Neuronal stem cell (in vitro differentiated cells): ENCODE data around the gene PHEX.

ENCODE experiments used
- DNase-seq: peaks from one replicate; pipeline ENCODE4 v3.0.0-alpha.2; 2013; ENCODE audit warnings: low spot score
- H2AFZ ChIP-seq: one replicate; pipeline ENCODE4 v1.6.1; 2013; ENCODE audit warnings: mild to moderate bottlenecking, low read length, inconsistent platforms
- H2AK5ac ChIP-seq: 2 replicates; pipeline ENCODE4 v1.6.1; 2013; ENCODE audit warnings: low read depth, mild to moderate bottlenecking, inconsistent platforms, low read length, moderate library complexity, mixed read lengths
- H2BK120ac ChIP-seq: 2 replicates; pipeline ENCODE4 v1.6.1; 2013; ENCODE audit warnings: low read depth, mild to moderate bottlenecking, inconsistent platforms, low read length, moderate library complexity, mixed read lengths
- H2BK12ac ChIP-seq: one replicate; pipeline ENCODE4 v1.6.1; 2013; ENCODE audit warnings: low read length, inconsistent platforms
- H2BK15ac ChIP-seq: 2 replicates; pipeline ENCODE4 v1.6.1; 2013; ENCODE audit warnings: mild to moderate bottlenecking, low read length, inconsistent platforms, mixed read lengths
- H2BK5ac ChIP-seq: one replicate; pipeline ENCODE4 v1.6.1; 2013; ENCODE audit warnings: inconsistent platforms, mild to moderate bottlenecking, low read length, moderate library complexity
- H3K14ac ChIP-seq: one replicate; pipeline ENCODE4 v1.6.1; 2013; ENCODE audit warnings: low read length, inconsistent platforms
- H3K18ac ChIP-seq: 2 replicates; pipeline ENCODE4 v1.6.1; 2013; ENCODE audit warnings: low read length, inconsistent platforms
- H3K23ac ChIP-seq: 2 replicates; pipeline ENCODE4 v1.6.1; 2013; ENCODE audit warnings: low read depth, mild to moderate bottlenecking, mixed read lengths, low read length, inconsistent platforms; ENCODE audit not compliant: poor library complexity
- H3K27ac ChIP-seq: replicated peaks from 3 replicates; pipeline ENCODE4 v1.5.1; 2013; ENCODE audit warnings: low read length, inconsistent platforms
- H3K27me3 ChIP-seq, 3 experiments: 2 replicates each; pipeline ENCODE4 v1.6.1; 2013; ENCODE audit warnings: low read length in 3 of 3, mild to moderate bottlenecking in 2 of 3, inconsistent platforms in 1 of 3, low read depth in 1 of 3, mixed read lengths in 1 of 3, moderate library complexity in 1 of 3; ENCODE audit not compliant: control insufficient read depth in 3 of 3, insufficient read depth in 3 of 3
- H3K36me3 ChIP-seq, 2 donors: replicated peaks in 1 of 2; 2 replicates each; pipeline ENCODE4 v1.6.1; 2013; ENCODE audit warnings: low read length in 2 of 2; ENCODE audit not compliant: control insufficient read depth in 2 of 2, insufficient read depth in 2 of 2
- H3K4ac ChIP-seq: 2 replicates; pipeline ENCODE4 v1.6.1; 2013; ENCODE audit warnings: inconsistent platforms, mild to moderate bottlenecking, low read length, moderate library complexity
- H3K4me1 ChIP-seq, 2 donors: 1 replicate in 1 of 2; 2 replicates in 1 of 2; pipeline ENCODE4 v1.6.1; 2013; ENCODE audit warnings: low read length in 2 of 2, low read depth in 1 of 2; ENCODE audit not compliant: control insufficient read depth in 2 of 2, insufficient read depth in 1 of 2
- H3K4me2 ChIP-seq: one replicate; pipeline ENCODE4 v1.6.1; 2013; ENCODE audit warnings: mild to moderate bottlenecking, low read length, inconsistent platforms; ENCODE audit not compliant: insufficient read depth, poor library complexity, severe bottlenecking
- H3K4me3 ChIP-seq, 2 donors: 2 replicates each; pipeline ENCODE4 v1.5.1; 2013; ENCODE audit warnings: low read length in 2 of 2, mild to moderate bottlenecking in 2 of 2, inconsistent platforms in 1 of 2, moderate library complexity in 1 of 2
- H3K79me1 ChIP-seq: one replicate; pipeline ENCODE4 v1.6.1; 2013; ENCODE audit warnings: low read depth, mild to moderate bottlenecking, inconsistent platforms, low read length, moderate library complexity
- H3K9ac ChIP-seq: one replicate; pipeline ENCODE4 v1.6.1; 2013; ENCODE audit warnings: mild to moderate bottlenecking, low read depth, low read length, inconsistent platforms; ENCODE audit not compliant: poor library complexity
- H3K9me3 ChIP-seq, 2 donors: replicated peaks in 1 of 2; 2 replicates each; pipeline versions ENCODE3 to v1.6.1; 2013; ENCODE audit warnings: low read length in 2 of 2, mild to moderate bottlenecking in 2 of 2, inconsistent platforms in 1 of 2, low read depth in 1 of 2, mixed read lengths in 1 of 2, moderate library complexity in 1 of 2; ENCODE audit not compliant: control insufficient read depth in 2 of 2, insufficient read depth in 1 of 2
- H4K8ac ChIP-seq: one replicate; pipeline ENCODE4 v1.6.1; 2013; ENCODE audit warnings: low read depth, mild to moderate bottlenecking, inconsistent platforms, low read length, moderate library complexity
- H4K91ac ChIP-seq: one replicate; pipeline ENCODE4 v1.6.1; 2013; ENCODE audit warnings: low read length, low read depth, mild to moderate bottlenecking, inconsistent platforms; ENCODE audit not compliant: poor library complexity
- WGBS, 2 donors: extraction: QIAGEN DNeasy Blood & Tissue Kit; methylation state at CpG; one replicate each; pipeline ENCODE4 v1.1.7; 2013; ENCODE audit warnings: missing lambda C conversion rate in 2 of 2, mixed read lengths in 1 of 2; ENCODE audit not compliant: insufficient read length in 2 of 2, insufficient replicate concordance in 1 of 2; ENCODE audit errors: extremely low coverage in 2 of 2; 5-methylcytosine and 5-hydroxymethylcytosine counted together

Gene PHEX

GRCh38 chrX:21990832-21991231 is 41.3 kb upstream of the PHEX start:
- DNase-seq: no peak

GRCh38 chrX:21991504-21991903 is 40.6 kb upstream of the PHEX start:
- peaks cover 0 to 2% of the 10 kb centered on the region in 2 donors for H3K4me1 ChIP-seq
- no peak overlapping the region for H4K91ac ChIP-seq
- H2BK15ac ChIP-seq: no peak overlapping the region
- no peak overlapping the region for H3K4me2 ChIP-seq
- no peaks in the 10 kb centered on the region for H3K27me3 ChIP-seq
- no peak overlapping the region for H2BK5ac ChIP-seq
- peaks cover 0 to 80% of the 10 kb centered on the region in 2 donors for H3K36me3 ChIP-seq
- no peak for DNase-seq
- no peak overlapping the region for H3K27ac ChIP-seq
- no peak overlapping the region for H2BK12ac ChIP-seq
- no CpG with 5 or more reads among the region's 3 CpGs for WGBS, 2 donors
- H4K8ac ChIP-seq: no peak overlapping the region
- no peak overlapping the region for H3K4ac ChIP-seq
- no peak overlapping the region for H3K14ac ChIP-seq
- no peak overlapping the region for H3K4me3 ChIP-seq
- H2BK120ac ChIP-seq: no peak overlapping the region
- no peak overlapping the region for H3K18ac ChIP-seq
- no peak overlapping the region for H3K9ac ChIP-seq
- H3K79me1 ChIP-seq: no peaks in the 10 kb centered on the region
- H3K9me3 ChIP-seq: no peaks in the 10 kb centered on the region
- no peak overlapping the region for H2AFZ ChIP-seq
- H2AK5ac ChIP-seq: no peak overlapping the region
- no peak overlapping the region for H3K23ac ChIP-seq

More at GRCh38 chrX:21990832-21991231, 41.3 kb upstream of the PHEX start:
- no peaks in the 10 kb centered on the region for H3K9me3 ChIP-seq
- no peak overlapping the region for H3K4me2 ChIP-seq
- no peak overlapping the region for H3K23ac ChIP-seq
- no peaks in the 10 kb centered on the region for H3K27me3 ChIP-seq
- no peak overlapping the region for H2AFZ ChIP-seq
- H2BK15ac ChIP-seq: no peak overlapping the region
- H3K4me3 ChIP-seq: no peak overlapping the region
- WGBS, 2 donors: no CpG with 5 or more reads among the region's 8 CpGs
- H3K18ac ChIP-seq: no peak overlapping the region
- no peak overlapping the region for H2AK5ac ChIP-seq
- H4K91ac ChIP-seq: no peak overlapping the region
- H3K9ac ChIP-seq: no peak overlapping the region
- no peak overlapping the region for H2BK120ac ChIP-seq
- peaks cover 0 to 85% of the 10 kb centered on the region in 2 donors for H3K36me3 ChIP-seq
- no peak overlapping the region for H2BK5ac ChIP-seq
- H2BK12ac ChIP-seq: no peak overlapping the region
- H3K27ac ChIP-seq: no peak overlapping the region
- H3K79me1 ChIP-seq: no peaks in the 10 kb centered on the region
- H4K8ac ChIP-seq: no peak overlapping the region
- no peak overlapping the region for H3K14ac ChIP-seq
- H3K4me1 ChIP-seq: peaks cover 0 to 2% of the 10 kb centered on the region in 2 donors
- no peak overlapping the region for H3K4ac ChIP-seq

GRCh38 chrX:21993265-21993664 is 38.9 kb upstream of the PHEX start:
- no peak overlapping the region for H3K14ac ChIP-seq
- no peak overlapping the region for H4K91ac ChIP-seq
- H3K36me3 ChIP-seq: peaks cover 0 to 73% of the 10 kb centered on the region in 2 donors
- no peak overlapping the region for H3K27ac ChIP-seq
- H4K8ac ChIP-seq: no peak overlapping the region
- H3K4me2 ChIP-seq: no peak overlapping the region
- no peak overlapping the region for H2BK12ac ChIP-seq
- H2BK5ac ChIP-seq: no peak overlapping the region
- H2AK5ac ChIP-seq: no peak overlapping the region
- H2AFZ ChIP-seq: no peak overlapping the region
- no peak overlapping the region for H3K4ac ChIP-seq
- H3K4me3 ChIP-seq: no peak overlapping the region
- H3K23ac ChIP-seq: no peak overlapping the region
- no peak overlapping the region for H3K9ac ChIP-seq
- no peaks in the 10 kb centered on the region for H3K9me3 ChIP-seq
- no peak overlapping the region for H2BK120ac ChIP-seq
- no peak overlapping the region for H3K18ac ChIP-seq
- H2BK15ac ChIP-seq: no peak overlapping the region
- H3K4me1 ChIP-seq: no peaks in the 10 kb centered on the region
- DNase-seq: no peak
- no CpG with 5 or more reads among the region's 8 CpGs for WGBS, 2 donors
- H3K79me1 ChIP-seq: no peaks in the 10 kb centered on the region
- no peaks in the 10 kb centered on the region for H3K27me3 ChIP-seq

GRCh38 chrX:21996872-21997455 is 35.2 kb upstream of the PHEX start:
- no peak overlapping the region for H3K14ac ChIP-seq
- no peak overlapping the region for H2AFZ ChIP-seq
- H2BK5ac ChIP-seq: no peak overlapping the region
- H3K23ac ChIP-seq: no peak overlapping the region
- H4K8ac ChIP-seq: no peak overlapping the region
- H3K9me3 ChIP-seq: no peaks in the 10 kb centered on the region
- no peak overlapping the region for H3K18ac ChIP-seq
- H2BK120ac ChIP-seq: no peak overlapping the region
- H4K91ac ChIP-seq: no peak overlapping the region
- H3K27me3 ChIP-seq: no peaks in the 10 kb centered on the region
- no peaks in the 10 kb centered on the region for H3K4me1 ChIP-seq
- no peak overlapping the region for H3K27ac ChIP-seq
- H2BK15ac ChIP-seq: no peak overlapping the region
- H2BK12ac ChIP-seq: no peak overlapping the region
- no peak overlapping the region for H3K4me2 ChIP-seq
- H2AK5ac ChIP-seq: no peak overlapping the region
- no peak overlapping the region for H3K4me3 ChIP-seq
- no peak overlapping the region for H3K4ac ChIP-seq
- peaks cover 0 to 45% of the 10 kb centered on the region in 2 donors for H3K36me3 ChIP-seq
- no CpG with 5 or more reads among the region's 10 CpGs for WGBS, 2 donors
- no peak for DNase-seq
- no peak overlapping the region for H3K9ac ChIP-seq
- no peaks in the 10 kb centered on the region for H3K79me1 ChIP-seq
